Stimulated activated CD4-positive, alpha-beta T cell treated with anti-CD3 and anti-CD28 coated beads, Interleukin-12 subunit alpha, Interleukin-12 subunit beta, amount 100 ng/mL, for 4 hours (primary cell): ENCODE results near the gene IQSEC1.

Experiments
- DNase-seq: peaks from one replicate; pipeline ENCODE4 v3.0.0-alpha.2; 2020

Gene IQSEC1

DNA sequence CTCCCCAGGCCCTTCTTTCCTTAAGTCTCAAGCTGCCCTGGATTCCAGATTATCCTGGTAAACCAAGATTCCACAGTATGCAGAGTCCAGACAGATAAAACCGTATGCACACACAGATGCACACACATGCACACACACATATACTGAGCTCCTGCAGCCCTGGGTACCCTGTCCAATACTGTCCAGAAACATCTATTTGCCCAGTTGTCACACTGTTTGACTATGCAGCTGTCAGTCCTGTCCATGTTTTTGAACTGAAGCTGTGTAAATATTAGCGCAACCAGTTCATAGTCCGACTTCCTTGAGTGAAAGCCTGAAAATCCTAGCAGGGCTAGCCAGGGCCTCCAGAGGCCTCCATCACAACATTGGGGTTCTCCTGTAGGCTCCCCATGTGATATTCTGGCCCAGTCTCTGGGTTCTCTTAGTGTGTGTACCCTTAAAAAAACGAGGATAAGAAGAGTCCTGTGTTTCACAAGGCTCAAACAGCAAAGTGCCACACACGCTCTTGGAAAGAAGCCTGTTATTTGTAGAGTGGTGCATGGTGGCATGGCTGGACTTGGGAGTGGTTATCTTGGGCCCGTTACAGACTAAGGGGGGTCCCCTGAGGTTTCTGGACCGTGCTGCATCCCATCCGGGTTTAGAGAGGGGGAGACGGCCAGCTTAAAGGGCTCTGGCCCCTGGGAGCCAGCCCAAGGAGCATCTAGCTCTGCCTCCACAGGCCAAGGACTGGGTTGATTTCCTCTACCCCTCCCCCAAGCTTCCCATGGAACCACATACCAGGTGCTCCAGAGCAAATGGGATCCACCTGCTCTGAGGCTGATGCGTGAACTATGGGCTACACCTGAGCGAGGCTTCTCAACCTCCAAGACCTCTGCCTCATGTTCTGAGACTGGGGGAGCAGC, 108.3 kb downstream of the IQSEC1 start:
- DNase-seq = no peak

DNA sequence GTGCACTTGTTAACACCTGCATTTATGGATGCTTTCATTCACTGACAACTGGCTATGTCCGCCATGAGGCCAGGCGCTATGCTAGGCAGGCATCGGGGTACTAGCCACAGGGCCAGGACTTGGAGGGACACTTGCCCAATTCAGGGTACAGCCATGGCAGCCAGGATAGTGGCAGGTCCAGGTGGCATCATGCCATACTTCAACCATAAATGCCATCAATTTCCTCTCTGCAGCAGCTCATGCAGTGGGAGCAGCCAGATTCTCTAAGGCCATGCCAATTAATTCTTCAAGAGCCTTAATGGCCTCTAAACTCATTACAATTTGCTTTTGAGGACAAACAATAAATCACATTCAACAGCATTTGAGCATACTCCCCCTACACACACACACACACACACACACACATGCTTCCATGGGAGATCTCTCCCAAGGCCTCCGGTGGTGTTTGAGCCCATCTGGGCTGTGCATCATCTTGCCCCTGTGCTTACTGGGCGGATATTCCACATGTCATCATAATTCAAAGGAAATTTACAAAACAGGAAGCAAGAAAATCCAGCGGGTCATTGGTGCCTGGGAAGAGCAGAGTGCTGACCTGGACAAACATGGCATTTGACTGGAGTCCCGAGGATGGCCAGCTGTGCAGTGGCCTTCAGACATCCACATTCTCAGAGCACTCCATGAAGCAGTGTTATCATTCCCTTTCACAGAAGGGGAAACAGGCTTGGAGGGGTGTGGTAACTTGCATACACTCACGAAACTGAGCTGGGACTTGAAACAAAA, 109.1 kb downstream of the IQSEC1 start:
- DNase-seq = no peak

DNA sequence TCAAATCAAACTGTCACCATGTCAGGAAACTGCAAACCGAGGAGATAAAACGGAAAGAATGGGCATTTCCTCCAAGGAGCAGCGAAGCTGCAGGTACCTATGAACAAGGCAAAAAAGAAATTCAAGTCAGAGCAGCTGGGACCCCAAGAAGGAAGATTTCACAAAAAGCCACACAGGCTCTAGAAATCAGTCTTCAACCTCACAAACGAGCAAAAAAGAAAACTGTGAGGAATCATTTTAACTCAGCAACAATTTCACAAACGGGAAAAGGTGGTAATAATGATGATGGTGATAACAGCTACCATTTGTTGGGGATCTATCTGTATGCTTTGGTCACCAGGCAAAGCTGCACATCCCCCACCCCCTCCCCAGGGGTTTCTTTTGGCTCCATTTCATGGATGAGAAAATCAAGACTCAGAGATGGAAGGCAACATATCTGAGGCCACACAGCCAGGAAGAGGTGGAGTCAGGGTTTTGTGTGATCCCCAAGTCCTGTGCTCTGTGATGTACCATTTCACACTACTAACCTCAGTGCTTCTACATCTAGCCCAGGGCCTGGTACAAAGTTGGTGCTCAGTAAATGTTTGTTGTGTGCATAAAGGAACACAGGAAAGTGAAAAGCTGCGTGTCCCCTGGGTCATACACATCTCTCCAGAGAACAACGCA, 109.9 kb downstream of the IQSEC1 start:
- no peak for DNase-seq

DNA sequence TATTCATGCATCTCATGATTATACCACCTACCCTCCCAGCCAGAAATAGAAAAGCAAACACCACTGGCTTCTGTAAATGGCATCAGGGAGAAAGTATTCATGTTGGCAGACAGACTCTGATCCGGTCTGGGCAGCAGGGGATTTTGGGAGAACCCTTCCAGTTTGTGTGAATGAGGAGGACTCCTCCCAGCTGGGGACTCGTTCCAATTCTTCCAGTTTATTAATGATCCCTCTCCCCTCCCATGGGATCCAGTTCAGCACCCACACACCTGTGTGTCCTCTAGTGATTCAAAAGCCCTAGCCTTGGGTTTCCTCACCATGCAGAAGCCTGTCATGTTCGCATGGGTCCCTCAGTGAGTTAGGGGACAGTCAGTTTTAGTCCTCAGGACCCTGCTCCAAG, 110.9 kb downstream of the IQSEC1 start:
- DNase-seq = no peak

DNA sequence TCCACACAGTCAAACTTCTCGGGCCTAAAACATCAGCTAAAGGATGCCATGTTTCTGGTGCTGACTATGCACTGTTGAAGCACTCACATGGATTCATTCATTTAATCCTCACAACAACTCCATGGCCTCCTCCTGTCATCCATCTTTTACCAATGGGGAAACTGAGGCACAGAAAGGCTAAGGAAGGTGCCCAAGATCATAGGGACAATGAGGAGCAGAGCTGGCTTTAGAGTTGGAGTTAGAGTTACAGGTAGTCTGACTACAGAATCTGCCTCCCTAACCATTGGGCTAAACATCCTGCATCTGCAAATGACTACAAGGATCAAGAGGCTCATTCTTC, 111.6 kb downstream of the IQSEC1 start:
- DNase-seq = no peak

DNA sequence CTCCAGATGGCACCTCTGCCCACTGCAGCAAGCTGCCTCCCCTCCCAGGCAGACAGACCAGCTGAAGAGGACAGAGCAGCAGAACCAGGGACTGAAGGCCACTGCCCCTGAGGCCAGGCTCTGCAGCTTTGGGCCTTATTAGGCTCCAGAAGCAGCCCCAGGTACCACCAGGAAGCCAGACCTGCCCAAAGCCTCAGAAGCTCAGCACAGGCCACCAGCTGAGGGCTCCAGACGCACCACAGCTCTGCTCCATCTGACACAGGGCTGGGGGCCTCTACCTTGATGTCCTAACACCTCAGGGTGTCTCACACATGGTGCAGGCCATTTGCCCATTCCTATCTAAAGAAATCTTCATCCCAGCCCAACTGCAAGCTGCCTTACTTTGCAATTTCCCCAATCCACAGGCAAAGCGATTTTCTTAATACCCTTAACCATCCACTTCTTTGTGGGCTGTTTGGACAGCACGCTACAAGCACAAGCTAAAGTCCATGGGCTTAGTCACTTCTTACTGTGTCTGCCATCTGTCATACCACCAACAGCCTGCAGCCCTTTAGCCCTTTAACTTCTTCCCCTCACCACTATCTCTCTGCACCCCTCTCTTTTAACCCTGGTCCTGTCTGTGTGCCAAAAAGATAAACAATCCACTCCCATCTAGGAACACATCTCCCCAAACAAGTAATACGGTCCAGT, 112.1 kb downstream of the IQSEC1 start:
- no peak for DNase-seq

DNA sequence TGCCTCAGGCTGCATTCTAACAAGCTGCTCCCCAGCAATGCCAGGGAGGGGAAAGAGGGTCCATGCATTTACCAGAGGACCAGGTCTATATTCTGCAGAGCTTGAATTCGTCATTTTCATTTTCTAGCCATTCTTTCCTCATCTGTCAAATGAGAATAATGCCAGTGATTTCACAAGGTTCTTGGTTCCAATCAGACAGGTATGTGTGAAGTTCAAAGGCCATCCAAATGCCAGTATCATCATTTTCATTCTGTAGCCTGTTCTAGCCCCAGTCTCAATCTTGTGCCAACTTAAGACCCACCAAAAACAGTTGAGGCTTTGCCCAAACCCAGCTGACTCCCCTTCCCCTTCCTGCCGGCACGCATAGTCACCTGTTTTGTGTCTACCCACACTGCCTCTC, 112.7 kb downstream of the IQSEC1 start:
- no peak for DNase-seq

DNA sequence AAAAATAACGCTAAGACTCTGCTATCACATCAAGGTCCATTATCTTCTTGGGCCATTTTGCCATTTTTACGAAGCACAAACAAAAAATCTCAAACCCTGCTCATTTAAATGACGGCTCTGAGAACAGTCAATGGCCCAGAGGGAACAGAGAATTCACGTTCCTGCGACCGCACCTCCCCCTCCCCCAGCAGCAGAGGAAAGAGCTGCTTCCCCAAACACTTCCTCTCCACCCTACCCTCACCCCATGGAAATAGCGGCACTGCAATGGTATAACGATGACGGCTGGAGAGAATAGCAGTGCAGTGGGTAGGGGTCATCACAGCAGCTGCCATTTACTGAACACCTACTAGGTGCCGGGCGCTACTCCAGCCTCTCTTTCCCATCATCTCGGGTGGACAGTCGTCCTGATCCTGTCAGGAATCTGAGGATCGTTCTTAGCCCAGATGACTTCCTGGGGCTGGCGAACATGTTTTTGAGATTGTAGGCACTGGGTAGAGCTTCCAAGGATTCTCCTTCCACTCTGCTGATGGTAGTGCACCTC, 113.3 kb downstream of the IQSEC1 start:
- no peak for DNase-seq

DNA sequence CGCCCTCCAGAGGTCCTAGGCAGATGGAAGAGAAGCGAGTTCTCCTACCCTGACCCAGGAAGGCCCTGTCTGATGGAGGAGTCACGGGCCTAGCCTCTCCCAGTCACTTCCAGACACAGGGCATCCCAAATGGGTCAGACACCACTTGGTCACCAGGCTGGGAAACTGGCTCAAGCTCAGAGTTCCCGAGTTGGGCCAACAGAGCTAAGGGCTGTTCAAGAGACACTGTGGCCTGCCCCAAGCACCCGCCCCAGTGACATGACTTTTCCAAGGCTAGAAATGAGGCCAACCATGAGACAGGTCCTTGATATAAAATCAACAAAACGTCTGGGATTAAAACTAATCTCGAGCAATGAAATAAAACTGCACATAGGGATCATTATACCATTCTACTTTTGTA, 113.8 kb downstream of the IQSEC1 start:
- DNase-seq = no peak

DNA sequence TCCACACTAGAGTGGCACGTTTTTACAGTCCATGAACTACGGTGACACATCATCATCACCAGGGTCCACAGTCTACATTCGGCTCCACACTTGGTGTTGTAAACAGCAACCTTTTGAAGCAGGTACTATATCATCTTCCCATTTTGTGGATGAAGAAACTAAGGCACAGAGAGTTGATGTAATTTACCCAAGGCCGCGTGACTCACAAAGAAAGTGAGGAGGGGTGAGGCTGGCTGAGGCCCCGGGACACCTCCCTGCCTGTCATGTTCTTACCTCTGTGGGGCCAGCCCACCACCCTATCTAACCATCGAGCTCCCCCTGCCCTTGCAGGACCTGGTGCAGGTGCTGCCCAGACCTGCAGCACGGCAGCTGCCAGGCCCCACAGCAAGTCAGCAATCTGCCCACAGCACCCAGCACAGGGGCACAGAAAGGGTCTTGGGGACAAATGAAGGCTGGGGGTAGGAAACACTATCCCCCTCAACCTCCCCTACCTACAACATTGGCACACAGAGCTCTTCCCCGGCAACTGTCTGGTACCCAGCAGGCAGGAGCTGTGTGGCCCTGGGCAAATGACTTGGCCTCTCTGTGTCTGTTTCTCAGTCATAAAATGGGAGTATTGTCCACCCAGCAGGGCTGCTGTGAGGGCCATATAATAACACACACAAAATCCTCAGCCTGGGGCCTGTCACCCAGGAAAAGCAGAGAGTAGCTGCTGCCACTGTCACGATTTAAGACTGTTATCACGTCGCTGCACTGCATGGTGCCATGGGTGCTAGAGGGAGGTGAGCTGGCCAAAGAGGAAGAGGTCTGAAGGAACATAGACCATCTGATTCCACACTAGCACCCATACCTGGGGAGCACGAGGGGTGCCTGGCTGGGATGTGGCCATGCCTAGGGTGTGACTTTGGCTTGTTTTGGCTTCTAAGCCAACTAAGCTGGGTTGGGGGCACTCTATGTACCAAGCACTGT, 115.1 kb downstream of the IQSEC1 start:
- DNase-seq = no peak

DNA sequence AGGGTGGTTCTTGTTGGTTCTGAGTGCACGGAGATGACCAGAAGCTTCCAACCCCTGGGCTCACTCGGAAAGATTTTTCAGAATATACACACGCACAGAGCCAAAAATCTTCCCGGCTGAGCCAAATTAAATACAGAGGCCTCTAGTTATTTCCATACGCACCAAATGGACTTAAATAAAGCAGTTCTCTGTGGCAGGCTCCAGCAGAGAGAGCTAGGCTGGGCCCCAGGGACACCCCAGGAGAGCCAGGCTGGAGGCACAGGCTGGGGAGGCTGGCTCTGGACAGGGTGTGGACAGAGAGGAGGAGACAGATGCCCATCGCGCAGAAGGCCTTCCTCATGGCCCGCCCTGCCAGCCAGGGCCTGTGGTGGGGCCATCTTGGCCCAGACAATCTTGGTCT, 115.9 kb downstream of the IQSEC1 start:
- DNase-seq = no peak

DNA sequence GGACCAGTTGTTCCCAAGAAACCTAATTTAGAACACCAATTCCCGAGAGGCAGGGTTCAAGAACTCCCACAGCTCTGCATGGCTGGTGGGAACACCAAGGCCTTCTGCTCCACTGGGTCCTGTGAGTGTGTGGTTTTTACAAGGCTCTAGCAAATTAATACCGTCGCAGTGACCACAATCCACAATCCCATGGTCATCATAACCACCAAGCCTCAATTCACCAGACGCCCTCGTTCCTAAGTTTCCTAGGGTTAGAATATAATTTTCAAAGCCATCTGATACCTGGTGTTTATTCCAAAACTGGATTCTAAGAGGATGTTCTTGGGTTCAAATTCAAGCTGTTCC, 116.9 kb downstream of the IQSEC1 start:
- no peak for DNase-seq

DNA sequence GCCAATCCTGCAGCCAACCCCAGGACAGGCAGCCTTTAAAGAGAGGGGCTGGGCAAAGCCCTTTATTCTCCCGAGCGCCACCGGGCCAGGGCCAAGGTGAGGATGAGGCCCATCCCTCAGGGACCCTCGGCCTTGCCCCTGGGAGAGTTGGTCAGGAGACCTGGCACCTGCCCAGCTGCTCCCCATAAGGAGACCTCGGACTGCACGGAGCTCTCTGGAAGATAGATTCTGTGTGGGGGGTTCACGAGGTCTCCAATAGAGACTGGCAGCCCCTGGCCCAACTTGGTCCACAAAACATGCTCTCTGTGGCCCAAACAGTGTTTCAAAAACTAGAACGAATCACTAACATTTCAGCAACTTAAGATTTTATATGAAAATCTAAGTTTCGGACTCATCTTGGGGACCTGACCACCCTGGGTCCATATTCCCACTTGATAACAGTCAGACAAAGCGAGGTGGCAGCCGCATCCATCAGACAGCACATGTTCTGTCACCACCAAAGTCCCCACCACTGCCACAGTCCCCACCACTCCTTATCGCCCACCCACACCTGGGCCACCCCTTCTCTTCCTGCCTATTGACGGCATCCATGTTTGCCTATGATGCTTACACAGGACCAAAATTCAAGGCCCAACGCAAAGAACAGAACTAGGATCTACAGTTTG, 117.4 kb downstream of the IQSEC1 start:
- no peak for DNase-seq

DNA sequence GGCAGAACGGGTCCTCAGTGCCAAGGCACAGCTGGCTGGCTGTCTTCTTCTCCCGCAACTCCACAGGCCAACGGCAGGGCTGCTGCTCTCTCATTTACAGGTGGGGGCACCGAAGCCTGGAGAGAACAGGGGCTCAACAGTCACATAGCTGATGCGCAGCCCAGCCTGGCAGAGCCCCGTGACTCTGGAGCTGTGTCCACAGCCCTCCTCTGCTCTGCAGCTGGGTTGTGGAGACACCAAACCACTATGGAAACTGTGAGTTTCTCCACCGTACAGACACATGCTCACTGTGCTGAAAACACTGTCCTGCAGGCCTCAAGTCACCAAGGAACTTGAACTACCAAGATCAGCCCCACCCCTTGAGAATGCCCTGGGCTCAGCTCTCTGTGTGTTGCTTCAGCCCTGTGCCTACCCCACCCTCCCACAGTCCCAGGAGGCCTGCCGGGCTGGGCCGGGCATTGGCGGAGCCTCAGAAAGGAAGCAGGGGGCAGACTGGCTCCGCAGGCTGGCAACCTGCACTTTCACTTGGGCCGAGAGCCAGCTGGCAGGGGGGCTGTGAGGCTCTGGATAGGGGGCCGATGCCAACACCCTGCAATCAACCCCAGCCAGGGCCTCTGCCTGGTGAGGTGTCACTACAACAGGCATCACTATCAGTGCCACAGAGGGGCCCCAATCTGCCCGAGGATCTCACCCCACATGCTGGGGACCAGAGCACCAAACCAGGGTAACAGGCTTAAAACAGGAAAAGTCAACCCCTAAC, 118.2 kb downstream of the IQSEC1 start:
- DNase-seq = no peak

DNA sequence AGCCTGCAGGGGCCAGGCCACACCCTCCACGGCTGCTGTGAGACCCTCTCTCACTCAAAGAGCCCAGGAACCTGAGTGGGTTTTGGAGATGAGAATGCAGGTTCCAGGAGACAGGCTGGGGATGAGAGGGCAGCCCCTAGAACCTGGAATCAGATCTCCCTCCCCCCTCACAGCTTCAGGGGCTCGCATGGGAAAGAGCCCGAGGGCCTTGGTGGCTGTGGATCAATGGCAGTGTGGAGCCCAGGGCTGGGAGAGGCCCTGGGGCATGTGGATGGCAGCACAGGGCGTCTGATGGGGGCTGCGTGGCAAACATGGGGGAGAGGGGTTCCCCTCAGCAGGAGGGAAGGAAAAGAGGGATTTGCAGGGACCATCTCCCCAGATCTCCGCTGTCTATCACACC, 119.0 kb downstream of the IQSEC1 start:
- no peak for DNase-seq

DNA sequence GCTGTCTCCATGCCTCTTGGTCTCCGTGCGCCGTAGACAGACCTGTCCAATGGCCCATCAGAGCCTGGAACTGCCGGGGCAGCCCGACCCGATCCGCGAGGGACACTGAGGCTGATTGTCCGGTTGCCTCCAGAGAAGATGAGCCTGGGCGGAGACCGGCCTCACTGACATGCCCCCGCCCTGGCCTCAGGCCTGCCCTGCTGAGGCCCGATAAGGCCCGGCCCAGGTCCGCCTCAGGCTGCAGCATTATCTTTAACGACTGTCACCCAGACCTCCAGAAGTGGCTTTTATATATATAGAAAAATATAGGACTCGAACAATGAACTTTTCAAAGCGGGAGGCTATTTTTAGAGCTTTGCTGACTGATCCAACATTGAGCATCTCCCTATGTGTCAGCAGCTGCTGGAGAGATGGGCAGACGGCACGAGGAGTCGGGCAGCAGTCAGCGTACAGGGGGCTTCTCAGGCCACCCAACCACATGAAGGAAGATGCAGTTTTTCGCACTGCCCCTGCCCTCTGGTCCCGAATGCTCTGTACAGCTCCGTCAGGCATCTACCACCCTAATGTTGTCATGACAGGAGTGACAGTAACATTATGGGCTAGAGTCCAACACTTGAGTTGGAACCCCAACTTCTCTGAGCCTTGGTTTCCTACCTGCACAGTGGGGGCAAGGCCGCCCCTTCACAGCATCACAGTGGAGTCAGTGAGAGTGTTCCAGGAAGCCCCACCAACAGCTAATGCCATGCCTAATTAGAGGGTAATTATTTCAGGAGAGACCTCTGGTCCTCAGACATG, 119.8 kb downstream of the IQSEC1 start:
- DNase-seq = no peak

DNA sequence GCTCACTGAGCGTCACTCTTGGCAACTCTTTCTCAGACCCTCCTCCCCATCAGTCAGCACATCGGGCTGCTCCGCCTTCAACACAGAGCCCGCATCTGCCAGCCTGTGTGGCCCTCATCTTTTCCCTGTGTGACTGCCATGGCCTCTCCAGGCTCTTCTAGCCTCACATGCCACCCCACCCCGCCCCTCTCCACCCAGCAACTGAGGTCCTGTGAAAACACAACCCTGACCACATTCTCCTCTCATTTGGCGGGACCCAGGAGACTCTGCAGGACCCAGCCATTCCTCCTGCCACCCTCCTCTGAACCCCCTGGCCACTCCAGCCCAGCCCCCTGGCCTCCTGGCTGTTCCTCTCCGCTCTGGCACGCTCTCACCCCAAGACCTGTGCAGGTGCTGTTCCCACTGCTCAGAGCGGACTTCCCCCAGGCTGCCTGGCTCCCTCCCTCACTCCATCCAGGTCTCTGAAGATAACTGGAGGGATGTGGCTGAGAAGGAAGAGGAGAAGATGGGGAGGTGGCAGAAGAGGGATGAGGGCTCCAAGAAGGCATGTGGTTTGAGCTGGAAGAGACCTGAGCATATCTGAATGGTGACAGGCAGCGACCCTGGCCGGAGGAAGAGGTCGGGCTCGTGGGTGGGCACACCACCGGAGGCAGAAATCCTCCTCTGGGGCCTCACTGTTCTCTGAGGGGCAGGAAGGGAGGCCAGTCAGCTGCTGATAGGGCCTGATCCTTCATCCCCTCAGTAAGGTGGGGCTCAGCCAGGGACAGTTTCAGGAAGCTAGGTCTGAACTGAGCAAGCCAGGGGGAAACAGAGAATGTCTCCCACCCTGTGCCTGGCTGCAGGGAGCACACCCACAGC, 120.7 kb downstream of the IQSEC1 start:
- DNase-seq = no peak

DNA sequence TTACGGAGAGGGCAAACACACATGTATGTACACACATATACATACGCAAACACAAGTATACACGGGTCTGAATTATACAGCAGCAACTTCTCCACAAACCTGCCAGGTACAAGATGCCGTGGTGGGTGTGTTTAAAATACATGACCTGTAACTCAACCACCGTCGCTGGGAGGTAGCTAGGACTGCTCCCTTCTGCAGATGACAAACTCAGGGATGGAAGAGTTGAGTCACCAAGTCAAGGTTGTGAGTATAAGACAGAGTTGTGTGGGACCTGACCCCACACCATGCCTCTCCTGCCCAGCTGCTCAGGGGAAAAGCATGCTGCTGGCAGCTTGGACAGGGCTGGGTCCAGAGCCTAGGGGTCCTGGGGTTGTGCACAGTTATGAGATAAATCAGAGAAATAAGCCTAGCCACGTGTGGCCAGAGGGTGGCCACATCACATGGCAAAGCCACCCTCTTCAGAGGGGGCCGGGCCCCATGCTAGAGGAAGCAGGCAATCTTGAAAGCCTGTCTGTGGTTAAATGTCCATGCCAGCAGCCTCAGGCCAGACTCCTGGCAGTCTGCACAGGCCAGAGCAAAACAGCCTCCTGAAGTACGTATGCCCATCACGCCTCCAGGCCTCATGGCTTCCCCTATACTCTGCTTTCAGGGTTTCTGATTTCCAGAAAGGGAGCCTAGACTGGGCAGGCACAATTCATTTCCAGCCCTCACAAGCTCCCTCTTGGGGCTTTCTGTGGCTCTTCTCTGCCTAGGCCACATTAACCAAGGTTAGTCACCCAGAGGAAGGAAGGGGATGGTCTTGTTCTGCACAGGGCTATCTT, 124.1 kb downstream of the IQSEC1 start:
- no peak for DNase-seq
